HepG2 (cell line): Measurements from ENCODE around the gene POPDC2. TPM values are rescaled to one million over a fixed set of nuclear protein-coding genes. Genes with fewer than 3 reads are reported as not detected.

ENCODE experiments used
- ATAC-seq: fragments of 200-7000 bp; cut with Tn5 transposase; 3 replicates; pipeline ENCODE4 v1.9.1; 2020; ENCODE audit warnings: mild to moderate bottlenecking, moderate library complexity
- BruUV-seq: library from RNA; stranded (reverse); fragments of 400-500 nt; replicated peaks from 2 replicates; lab custom pipeline; 2021; lab: Mats Ljungman, UMichigan
- CTCF ChIA-PET: fragments of 300-600 bp; formaldehyde crosslinking; extraction: SDS; loops from one replicate; lab custom pipeline; 2021; ENCODE audit warnings: low total read pairs, inconsistent platforms, low intra/inter-chr PET ratio; lab: Yijun Ruan, JAX
- POLR2A ChIA-PET: fragments of 350-600 bp; sonication (Branson Sonifier 250); formaldehyde crosslinking; loops from one replicate; lab custom pipeline; 2020; ENCODE audit warnings: antibody characterized with exemption, inconsistent platforms; lab: Yijun Ruan, JAX
- DNase-seq: peaks from one replicate; pipeline ENCODE4 v3.0.0-alpha.2; 2015; ENCODE audit warnings: low spot score
- FAIRE-seq: peaks from 3 replicates; lab custom pipeline; 2011; peaks lifted over from hg19 to GRCh38; lab: Jason Lieb, UNC
- H2AFZ ChIP-seq: one replicate; pipeline ENCODE4 v1.6.1; 2011; ENCODE audit warnings: low read length, inconsistent platforms
- H3K27ac ChIP-seq: fragments of 300-600 bp; 3 replicates; pipeline ENCODE4 v1.8.0; 2011; ENCODE audit warnings: mixed run types, mild to moderate bottlenecking, mixed read lengths, low read length, inconsistent platforms; ENCODE audit not compliant: insufficient read depth; ENCODE audit errors: extremely low read length
- H3K27me3 ChIP-seq, 2 experiments: fragments of 200-600 bp in 1 of 2; 2 replicates in 1 of 2; 3 replicates in 1 of 2; pipeline versions ENCODE4 v1.6.0 to v1.8.0; 2011; ENCODE audit warnings: low read length in 2 of 2, mild to moderate bottlenecking in 2 of 2, moderate library complexity in 2 of 2, inconsistent platforms in 1 of 2; ENCODE audit not compliant: insufficient read depth in 2 of 2, control insufficient read depth in 1 of 2
- H3K36me3 ChIP-seq, 2 experiments: fragments of 200-600 bp in 1 of 2; replicated peaks in 1 of 2; 2 replicates in 1 of 2; 3 replicates in 1 of 2; pipeline versions ENCODE4 v1.5.1 to v1.8.0; 2011; ENCODE audit warnings: low read length in 2 of 2, inconsistent platforms in 1 of 2; ENCODE audit not compliant: insufficient read depth in 2 of 2, control insufficient read depth in 1 of 2
- H3K4me1 ChIP-seq: 2 replicates; pipeline ENCODE4 v1.5.1; 2012; ENCODE audit warnings: low read length, inconsistent platforms; ENCODE audit not compliant: insufficient read depth
- H3K4me2 ChIP-seq: 2 replicates; pipeline ENCODE4 v1.6.0; 2011; ENCODE audit warnings: low read depth, low read length, inconsistent platforms
- H3K4me3 ChIP-seq, 3 experiments: fragments of 200-600 bp in 1 of 3; sonication (generic), shearing (Covaris generic) in 1 of 3; replicated peaks in 1 of 3; 2 replicates each; pipeline ENCODE4 v1.5.1; 2011 to 2016; ENCODE audit warnings: low read length in 3 of 3, inconsistent platforms in 2 of 3, low read depth in 2 of 3, mild to moderate bottlenecking in 2 of 3, control low read depth in 1 of 3, mixed read lengths in 1 of 3; ENCODE audit not compliant: insufficient read depth in 1 of 3
- H3K79me2 ChIP-seq: one replicate; pipeline ENCODE4 v1.6.1; 2011; ENCODE audit warnings: low read length, inconsistent platforms; ENCODE audit not compliant: insufficient read depth
- H3K9ac ChIP-seq: 2 replicates; pipeline ENCODE4 v1.6.0; 2011; ENCODE audit warnings: mild to moderate bottlenecking, low read depth, low read length, inconsistent platforms; ENCODE audit not compliant: insufficient read depth
- H3K9me3 ChIP-seq: 2 replicates; pipeline ENCODE4 v1.5.1; 2012; ENCODE audit warnings: mild to moderate bottlenecking, low read length
- H4K20me1 ChIP-seq: 2 replicates; pipeline ENCODE4 v1.6.0; 2011; ENCODE audit warnings: inconsistent platforms, mild to moderate bottlenecking, low read length, moderate library complexity; ENCODE audit not compliant: insufficient read depth
- CENPT ChIP-seq: sonication (generic); formaldehyde crosslinking; IDR thresholded peaks from 2 replicates; pipeline ENCODE4 v1.8.0; 2022; ENCODE audit warnings: low read depth, mild to moderate bottlenecking, moderate library complexity, missing genetic modification reagents
- IRF2 ChIP-seq: IDR thresholded peaks from 2 replicates; pipeline ENCODE4 v1.6.1; 2018; ENCODE audit warnings: missing genetic modification reagents, missing compliant biosample characterization
- KDM2A ChIP-seq: sonication (generic); formaldehyde crosslinking; IDR thresholded peaks from 2 replicates; pipeline ENCODE4 v1.4.0; 2020; ENCODE audit warnings: low read depth, missing genetic modification reagents, borderline replicate concordance
- MYC ChIP-seq: sonication (generic); formaldehyde crosslinking; IDR thresholded peaks from 2 replicates; pipeline ENCODE4 v1.9.0; 2021; ENCODE audit warnings: missing genetic modification reagents, borderline replicate concordance
- RFX5 ChIP-seq: IDR thresholded peaks from 2 replicates; pipeline ENCODE4 v1.6.1; 2011; ENCODE audit warnings: low read depth, low read length, improper control_type of control experiment
- RXRB ChIP-seq: IDR thresholded peaks from 2 replicates; pipeline ENCODE4 v1.6.1; 2016; ENCODE audit warnings: borderline replicate concordance, missing genetic modification reagents, missing compliant biosample characterization
- SETDB1 ChIP-seq: sonication (generic); formaldehyde crosslinking; IDR thresholded peaks from 2 replicates; pipeline ENCODE4 v1.5.1; 2020; ENCODE audit warnings: missing genetic modification reagents, mild to moderate bottlenecking, borderline replicate concordance
- ZFAT ChIP-seq: sonication (generic); formaldehyde crosslinking; conservative IDR thresholded peaks from 2 replicates; pipeline ENCODE4 v1.8.1; 2023; ENCODE audit warnings: missing genetic modification reagents, inconsistent platforms
- ZNF543 ChIP-seq: sonication (generic); formaldehyde crosslinking; IDR thresholded peaks from 2 replicates; pipeline ENCODE4 v1.4.0; 2020; ENCODE audit warnings: mild to moderate bottlenecking, missing genetic modification reagents
- WGBS: methylation state at CpG from one replicate; pipeline ENCODE4 v1.1.6; 2017; ENCODE audit warnings: low lambda C conversion rate; 5-methylcytosine and 5-hydroxymethylcytosine counted together
- in situ Hi-C: cut with HindIII; loops from 2 replicates; pipeline ENCODE4 v1.10.0; 2017; ENCODE audit warnings: low pct_unique_long_range_greater_than_20kb; ENCODE audit not compliant: extremely low pct_ligation_motif_present
- intact Hi-C: fragments of 100-400 bp; cut with micrococcal nuclease; formaldehyde crosslinking; loops from one replicate; pipeline ENCODE4 v1.10.0; 2022; ENCODE audit not compliant: unreplicated experiment
- polyA plus RNA-seq, 8 experiments: library from polyadenylated mRNA; depleted of rRNA in 3 of 8; stranded (reverse) in 7 of 8; unstranded in 1 of 8; fragments of >200 nt; fragmentation: Illumina TruSeq in 4 of 8; extraction: Trizol in 4 of 8; gene quantifications; 2 replicates each; pipeline versions ENCODE4 v1.2.1 to v1.2.3, GENCODE V29; 2011 to 2016; ENCODE audit warnings: low read depth in 4 of 8, missing spikeins in 1 of 8, mixed read lengths in 1 of 8; ENCODE audit not compliant: insufficient read depth in 1 of 8
- total RNA-seq, 5 experiments: library from RNA; depleted of rRNA; stranded (reverse); fragments of >200 nt; fragmentation: Illumina TruSeq; extraction: Trizol; gene quantifications; 2 replicates each; pipeline ENCODE4 v1.2.3, GENCODE V29; 2016; ENCODE audit warnings: low read depth in 1 of 5
- TF ChIP-seq, protein P1 (sequence below): sonication (generic); formaldehyde crosslinking; IDR thresholded peaks from 2 replicates; pipeline ENCODE4 v1.8.0; 2022; ENCODE audit warnings: missing genetic modification reagents, low read depth, mild to moderate bottlenecking, borderline replicate concordance
- TF ChIP-seq, protein P2 (sequence below): sonication (generic); formaldehyde crosslinking; IDR thresholded peaks from 2 replicates; pipeline ENCODE4 v1.4.0; 2020; ENCODE audit warnings: low read depth, mild to moderate bottlenecking, missing genetic modification reagents
- TF ChIP-seq, protein P3 (sequence below): IDR thresholded peaks from 2 replicates; pipeline ENCODE4 v1.6.1; 2016

The POPDC2 gene
- total and polyA plus RNA-seq, 2 of the 13 experiments (the other 11 are each of a cell fraction or from before 2014, with no cell fraction given): 0.18 to 0.58 TPM

DNA sequence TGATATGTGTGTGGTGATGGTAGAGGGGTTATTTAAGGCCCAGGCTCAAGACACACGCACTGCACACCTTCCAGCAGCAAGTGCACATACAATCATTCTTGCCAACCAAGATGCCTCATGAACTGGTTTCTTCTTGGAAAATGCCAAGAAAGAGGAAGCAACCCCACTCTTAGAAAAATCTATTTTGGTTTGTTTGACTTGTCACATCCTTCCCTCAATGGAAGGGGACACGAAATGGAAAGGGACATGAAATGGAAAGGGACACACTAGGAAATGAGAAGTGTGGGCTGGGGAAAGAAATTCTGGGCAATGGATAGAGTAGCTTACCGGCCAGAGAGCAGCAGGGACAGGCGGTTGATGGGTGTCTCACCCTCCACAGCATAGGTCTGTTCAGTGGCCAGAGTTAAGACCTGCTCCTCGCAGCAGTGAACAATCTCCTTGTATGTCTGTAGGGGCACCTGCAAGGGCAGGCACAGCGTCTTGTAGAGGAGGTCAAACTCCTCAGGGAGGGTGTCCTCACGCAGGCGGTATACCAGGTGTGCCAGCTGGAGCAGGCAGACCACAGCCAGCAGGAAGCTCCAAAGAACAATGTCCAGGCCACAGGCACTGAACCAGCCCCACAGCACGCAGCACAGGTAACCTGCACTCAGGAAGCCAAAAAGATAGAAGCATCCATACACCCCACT, 640 bp downstream of the POPDC2 start:
- no TSS peak for BruUV-seq
- FAIRE-seq: no peak
- in situ Hi-C loops: no loop called here
- H4K20me1 ChIP-seq: no peaks in the 10 kb centered on the region
- TF ChIP-seq ZFAT (CRISPR knock-in tag): no peak
- TF ChIP-seq, protein P1, sequence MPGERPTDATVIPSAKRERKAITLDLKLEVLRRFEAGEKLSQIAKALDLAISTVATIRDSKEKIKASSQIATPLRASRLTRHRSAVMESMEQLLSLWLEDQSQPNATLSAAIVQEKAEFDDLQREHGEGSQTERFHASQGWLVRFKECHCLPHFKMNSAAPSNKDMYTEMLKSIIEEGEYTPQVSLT (CRISPR knock-in tag): no peak
- TF ChIP-seq RXRB (CRISPR knock-in tag): no peak
- no peak for TF ChIP-seq KDM2A (CRISPR knock-in tag)
- no peak for TF ChIP-seq MYC (CRISPR knock-in tag)
- TF ChIP-seq SETDB1 (CRISPR knock-in tag): no peak
- TF ChIP-seq, protein P2, sequence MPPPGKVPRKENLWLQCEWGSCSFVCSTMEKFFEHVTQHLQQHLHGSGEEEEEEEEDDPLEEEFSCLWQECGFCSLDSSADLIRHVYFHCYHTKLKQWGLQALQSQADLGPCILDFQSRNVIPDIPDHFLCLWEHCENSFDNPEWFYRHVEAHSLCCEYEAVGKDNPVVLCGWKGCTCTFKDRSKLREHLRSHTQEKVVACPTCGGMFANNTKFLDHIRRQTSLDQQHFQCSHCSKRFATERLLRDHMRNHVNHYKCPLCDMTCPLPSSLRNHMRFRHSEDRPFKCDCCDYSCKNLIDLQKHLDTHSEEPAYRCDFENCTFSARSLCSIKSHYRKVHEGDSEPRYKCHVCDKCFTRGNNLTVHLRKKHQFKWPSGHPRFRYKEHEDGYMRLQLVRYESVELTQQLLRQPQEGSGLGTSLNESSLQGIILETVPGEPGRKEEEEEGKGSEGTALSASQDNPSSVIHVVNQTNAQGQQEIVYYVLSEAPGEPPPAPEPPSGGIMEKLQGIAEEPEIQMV: no peak
- TF ChIP-seq IRF2 (CRISPR knock-in tag): no peak
- TF ChIP-seq, protein P3, sequence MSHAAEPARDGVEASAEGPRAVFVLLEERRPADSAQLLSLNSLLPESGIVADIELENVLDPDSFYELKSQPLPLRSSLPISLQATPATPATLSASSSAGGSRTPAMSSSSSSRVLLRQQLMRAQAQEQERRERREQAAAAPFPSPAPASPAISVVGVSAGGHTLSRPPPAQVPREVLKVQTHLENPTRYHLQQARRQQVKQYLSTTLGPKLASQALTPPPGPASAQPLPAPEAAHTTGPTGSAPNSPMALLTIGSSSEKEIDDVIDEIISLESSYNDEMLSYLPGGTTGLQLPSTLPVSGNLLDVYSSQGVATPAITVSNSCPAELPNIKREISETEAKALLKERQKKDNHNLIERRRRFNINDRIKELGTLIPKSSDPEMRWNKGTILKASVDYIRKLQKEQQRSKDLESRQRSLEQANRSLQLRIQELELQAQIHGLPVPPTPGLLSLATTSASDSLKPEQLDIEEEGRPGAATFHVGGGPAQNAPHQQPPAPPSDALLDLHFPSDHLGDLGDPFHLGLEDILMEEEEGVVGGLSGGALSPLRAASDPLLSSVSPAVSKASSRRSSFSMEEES (CRISPR knock-in tag): no peak
- no peak for TF ChIP-seq CENPT (CRISPR knock-in tag)
- TF ChIP-seq RFX5: no peak
- no peak for TF ChIP-seq ZNF543 (CRISPR knock-in tag)
- TF ChIP-seq, all 625 proteins: peak for 0
- no peak overlapping the region for H3K4me3 ChIP-seq
- ChIA-PET CTCF (no interaction called here), POLR2A (no interaction called here)
- H3K9me3 ChIP-seq: no peaks in the 10 kb centered on the region
- DNase-seq (no peak), ATAC-seq (no peak)
- H3K36me3 ChIP-seq: no peaks in the 10 kb centered on the region
- no peaks in the 10 kb centered on the region for H3K27me3 ChIP-seq
- intact Hi-C loops: no loop called here
- H3K79me2 ChIP-seq: no peaks in the 10 kb centered on the region
- 88% methylated on average over 4 of the region's 9 CpGs for WGBS
- no peaks in the 10 kb centered on the region for H3K4me1 ChIP-seq
- H3K4me2 ChIP-seq: no peak overlapping the region
- no peak overlapping the region for H3K9ac ChIP-seq
- H2AFZ ChIP-seq: no peak overlapping the region
- no peak overlapping the region for H3K27ac ChIP-seq
